ENCODE measurements around the gene XXYLT1.
"Not testable (repeated sequence)": the region's sequence is repeated elsewhere in the genome, so short reads cannot be mapped to it uniquely, and the experiment has no call there.

The XXYLT1 gene

GRCh38 chr3:195187609-195188425 lies 83.1 kb downstream of the XXYLT1 start:
- CTCF ChIA-PET = interaction anchor here (0.9 to 3.0 kb wide), 10 partner anchors 9 to 505 kb away, joined by 3 to 21 read pairs (median 4); no protein-coding TSS in a partner anchor
- no peak overlapping the region for H3K4me3 ChIP-seq (ENCODE audit: low read depth, low read length)
- no peak for DNase-seq (ENCODE audit: low read depth, low spot score)
- TF ChIP-seq CTCF (IDR thresholded peaks at IDR 0.05; ENCODE audit: insufficient read depth, low read length, missing control alignments) = no peak
- POLR2A ChIA-PET = interaction anchor here (0.6 to 1.6 kb wide), 4 partner anchors 9 to 501 kb away, joined by 3 to 5 read pairs (median 4); no protein-coding TSS in a partner anchor

- CTCF ChIA-PET = interaction anchor here (0.8 to 3.0 kb wide), 4 partner anchors 10 to 278 kb away, joined by 3 to 21 read pairs (median 4); no protein-coding TSS in a partner anchor
- POLR2A ChIA-PET = not testable (repeated sequence)
Observed at GRCh38 chr3:195186710-195187047, 84.3 kb downstream of the XXYLT1 start.

GRCh38 chr3:195186041-195186709 lies 84.8 kb downstream of the XXYLT1 start:
- ChIA-PET POLR2A (interaction anchor here (0.7 kb wide), 1 partner anchor 9 kb away, joined by 3 read pairs; no protein-coding TSS in a partner anchor), CTCF (interaction anchor here (0.8 to 3.0 kb wide), 5 partner anchors 10 to 503 kb away, joined by 3 to 21 read pairs (median 5); no protein-coding TSS in a partner anchor)
- no peak for DNase-seq (ENCODE audit: low read depth, low spot score)
- no peak for TF ChIP-seq CTCF (IDR thresholded peaks at IDR 0.05; ENCODE audit: insufficient read depth, low read length, missing control alignments)
- H3K4me3 ChIP-seq (ENCODE audit: low read depth, low read length) = no peak overlapping the region

More at GRCh38 chr3:195186710-195187047, 84.3 kb downstream of the XXYLT1 start:
- not testable (repeated sequence) for H3K4me3 ChIP-seq (ENCODE audit: low read depth, low read length); DNase-seq (ENCODE audit: low read depth, low spot score)

- no peak overlapping the region for H3K4me3 ChIP-seq (ENCODE audit: low read depth, low read length)
- TF ChIP-seq CTCF (IDR thresholded peaks at IDR 0.05; ENCODE audit: insufficient read depth, low read length, missing control alignments) = no peak
- POLR2A ChIA-PET = interaction anchor here (0.7 kb wide), 1 partner anchor 9 kb away, joined by 3 read pairs; no protein-coding TSS in a partner anchor
- no peak for DNase-seq (ENCODE audit: low read depth, low spot score)
- CTCF ChIA-PET = interaction anchor here (1.8 to 3.0 kb wide), 2 partner anchors 11 to 503 kb away, joined by 7 to 21 read pairs; no protein-coding TSS in a partner anchor
Observed at GRCh38 chr3:195185583-195185982, 85.4 kb downstream of the XXYLT1 start.

- ChIA-PET POLR2A (interaction anchor here (0.7 kb wide), 1 partner anchor 10 kb away, joined by 3 read pairs; no protein-coding TSS in a partner anchor), CTCF (interaction anchor here (0.9 to 1.8 kb wide), 5 partner anchors 8 to 502 kb away, joined by 3 to 7 read pairs (median 3); no protein-coding TSS in a partner anchor)
- no peak for DNase-seq (ENCODE audit: low read depth, low spot score)
- no peak for TF ChIP-seq CTCF (IDR thresholded peaks at IDR 0.05; ENCODE audit: insufficient read depth, low read length, missing control alignments)
- no peak overlapping the region for H3K4me3 ChIP-seq (ENCODE audit: low read depth, low read length)
Observed at GRCh38 chr3:195184716-195185421, 86.1 kb downstream of the XXYLT1 start.

- TF ChIP-seq CTCF (IDR thresholded peaks at IDR 0.05; ENCODE audit: insufficient read depth, low read length, missing control alignments) = no peak
- CTCF ChIA-PET = interaction anchor here (1.1 to 1.6 kb wide), 3 partner anchors 9 to 77 kb away, joined by 3 to 6 read pairs (median 4); no protein-coding TSS in a partner anchor
- DNase-seq (ENCODE audit: low read depth, low spot score) = no peak
- POLR2A ChIA-PET = interaction anchor here (0.6 kb wide), 1 partner anchor 13 kb away, joined by 3 read pairs; no protein-coding TSS in a partner anchor
- no peak overlapping the region for H3K4me3 ChIP-seq (ENCODE audit: low read depth, low read length)
Observed at GRCh38 chr3:195183071-195183776, 87.7 kb downstream of the XXYLT1 start.

Measured in AG04449 (cell line).